Stomach smooth muscle (tissue), 2 donors: ENCODE data around the gene CD80.

Experiments
- H3K27ac ChIP-seq: one replicate; pipeline ENCODE4 v1.7.0; 2013; ENCODE audit warnings: mild to moderate bottlenecking, low read length, inconsistent platforms
- H3K27me3 ChIP-seq, 2 donors: one replicate each; pipeline ENCODE4 v1.7.0; 2013; ENCODE audit warnings: low read length in 2 of 2; ENCODE audit not compliant: insufficient read depth in 2 of 2, control insufficient read depth in 1 of 2
- H3K36me3 ChIP-seq, 2 donors: one replicate each; pipeline ENCODE4 v1.7.0; 2013; ENCODE audit warnings: low read length in 2 of 2; ENCODE audit not compliant: control insufficient read depth in 2 of 2, insufficient read depth in 2 of 2
- H3K4me1 ChIP-seq: one replicate; pipeline ENCODE4 v1.7.0; 2013; ENCODE audit warnings: low read length; ENCODE audit not compliant: control insufficient read depth, insufficient read depth
- H3K4me3 ChIP-seq, 2 donors: one replicate each; pipeline ENCODE4 v1.7.0; 2013; ENCODE audit warnings: low read length in 2 of 2
- H3K9ac ChIP-seq, 2 donors: one replicate each; pipeline ENCODE4 v1.7.0; 2013; ENCODE audit warnings: low read length in 2 of 2, mild to moderate bottlenecking in 1 of 2
- H3K9me3 ChIP-seq, 2 donors: one replicate each; pipeline ENCODE4 v1.7.0; 2013; ENCODE audit warnings: low read length in 2 of 2; ENCODE audit not compliant: control insufficient read depth in 2 of 2
- donor health status: healthy.
- donor health status: Pancreatic carcinoma.

CD80 gene

DNA sequence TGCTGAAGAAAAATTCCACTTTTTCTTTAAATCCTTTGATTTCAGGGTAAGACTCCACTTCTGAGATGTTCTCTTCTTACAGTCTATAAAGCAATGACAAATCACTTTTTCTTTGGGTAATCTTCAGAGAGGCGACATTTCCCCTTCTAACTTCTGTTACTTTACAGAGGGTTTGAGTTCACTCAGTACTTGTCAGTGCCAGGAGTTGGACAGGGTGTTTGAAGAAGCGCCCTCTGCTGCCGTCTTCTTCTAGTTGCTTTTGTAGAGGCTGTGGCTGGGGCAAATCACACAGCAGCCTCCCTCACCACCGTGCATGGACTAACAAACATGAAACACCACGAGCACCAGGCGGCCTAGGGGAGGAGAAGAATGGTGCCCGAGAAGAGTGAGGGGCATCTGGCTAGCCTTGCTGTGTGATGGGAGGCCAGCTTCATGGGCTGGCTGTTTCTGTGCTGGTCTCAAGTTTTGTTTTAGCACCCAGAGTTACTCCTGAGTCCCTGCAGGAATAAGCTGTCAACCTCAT lies at the start of gene CD80:
CD80 (minus strand) TSS at position 174 of the 523 bp plus-strand sequence. CDS start 1,886 bp downstream, outside the sequence.
- Histone ChIP-seq H3K4me1 (no peaks in the 10 kb centered on the region), H3K4me3 (no peak within 1 kb of the TSS), H3K36me3 (no peaks in the 10 kb centered on the region), H3K27ac (no peak within 1 kb of the TSS), H3K9me3 (no peaks in the 10 kb centered on the region), H3K9ac (no peak within 1 kb of the TSS), H3K27me3 (no peaks in the 10 kb centered on the region)

DNA sequence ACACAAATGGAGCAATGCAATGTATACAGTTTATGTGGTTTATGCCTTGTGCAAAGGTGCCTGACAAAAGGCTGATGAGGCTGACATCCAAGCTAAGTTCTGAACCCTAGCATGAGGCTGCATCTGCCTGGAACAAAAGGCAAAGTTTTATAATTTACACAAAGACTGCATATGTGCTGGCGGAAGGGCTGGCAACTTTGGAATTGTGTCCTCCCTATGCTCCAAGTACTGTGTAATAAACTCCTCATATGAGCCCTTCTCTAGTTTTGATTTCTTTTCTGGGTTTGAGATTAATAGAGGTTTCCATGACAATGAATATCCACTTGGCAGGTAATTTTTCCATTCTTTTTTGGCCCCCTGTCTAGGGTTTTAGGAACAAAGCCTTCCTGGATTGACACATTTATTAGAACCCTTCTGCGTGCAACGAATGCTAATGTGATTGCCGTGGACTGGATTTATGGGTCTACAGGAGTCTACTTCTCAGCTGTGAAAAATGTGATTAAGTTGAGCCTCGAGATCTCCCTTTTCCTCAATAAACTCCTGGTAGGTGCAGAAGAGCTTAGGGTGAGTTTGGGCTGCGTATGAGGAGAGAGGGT lies 49.1 kb upstream of the CD80 start:
- Histone ChIP-seq H3K27ac (no peak overlapping the region), H3K4me1 (no peaks in the 10 kb centered on the region), H3K9ac (no peak overlapping the region), H3K36me3 (no peaks in the 10 kb centered on the region), H3K27me3 (no peaks in the 10 kb centered on the region), H3K4me3 (no peak overlapping the region), H3K9me3 (no peaks in the 10 kb centered on the region)

GRCh38 chr3:119604878-119605277 lies 45.5 kb upstream of the CD80 start:
- Histone ChIP-seq H3K27me3 (no peaks in the 10 kb centered on the region), H3K4me1 (no peaks in the 10 kb centered on the region), H3K9ac (no peak overlapping the region), H3K9me3 (no peaks in the 10 kb centered on the region), H3K4me3 (no peak overlapping the region), H3K27ac (no peak overlapping the region), H3K36me3 (no peaks in the 10 kb centered on the region)

DNA sequence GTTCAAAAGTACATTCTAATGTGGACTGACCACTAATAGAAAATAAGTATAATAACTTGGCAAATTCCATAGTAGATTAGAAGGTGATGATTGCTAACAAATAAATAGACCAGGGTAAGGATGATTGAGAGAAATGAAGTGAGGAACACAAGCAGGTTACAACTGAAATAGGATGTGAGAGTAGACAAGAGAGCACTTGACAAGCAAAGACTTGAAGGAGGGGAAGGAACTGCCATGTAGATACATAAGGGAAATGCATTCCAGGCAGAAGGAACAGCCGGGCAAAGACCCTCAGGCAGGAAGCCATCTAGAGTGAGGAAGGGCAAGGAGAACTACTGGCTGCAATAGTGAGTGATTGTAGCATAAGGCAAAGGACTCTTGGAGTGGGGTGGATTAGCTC lies 43.3 kb upstream of the CD80 start:
- Histone ChIP-seq H3K9ac (no peak overlapping the region), H3K4me3 (no peak overlapping the region), H3K9me3 (no peaks in the 10 kb centered on the region), H3K36me3 (no peaks in the 10 kb centered on the region), H3K4me1 (no peaks in the 10 kb centered on the region), H3K27me3 (no peaks in the 10 kb centered on the region), H3K27ac (no peak overlapping the region)

- Histone ChIP-seq H3K27ac (no peak overlapping the region), H3K36me3 (no peaks in the 10 kb centered on the region), H3K27me3 (no peaks in the 10 kb centered on the region), H3K9me3 (no peaks in the 10 kb centered on the region), H3K4me1 (no peaks in the 10 kb centered on the region), H3K4me3 (no peak overlapping the region), H3K9ac (no peak overlapping the region)
Measured at GRCh38 chr3:119601154-119601553, 41.7 kb upstream of the CD80 start.

DNA sequence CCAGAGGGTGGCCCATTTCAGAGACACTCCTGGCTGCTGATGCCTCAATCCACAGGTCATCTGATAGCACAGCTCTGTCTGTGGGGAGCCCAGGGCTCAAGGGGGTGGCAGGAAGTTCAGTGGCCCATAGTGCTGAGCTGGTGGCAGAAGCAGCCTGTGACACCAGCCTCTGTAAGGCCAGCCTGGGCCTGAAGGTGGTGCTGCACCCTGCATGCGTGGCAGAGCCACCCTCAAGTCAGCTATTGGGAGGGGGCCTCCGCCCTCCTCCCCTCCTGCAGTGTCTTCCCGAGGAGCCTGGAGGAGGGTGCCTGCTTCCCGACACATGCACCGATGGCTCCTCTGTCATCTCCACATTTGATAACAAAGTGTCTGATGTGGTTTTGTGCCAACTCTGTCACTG lies 41.3 kb upstream of the CD80 start:
- no peak overlapping the region for H3K4me3 ChIP-seq
- no peak overlapping the region for H3K27ac ChIP-seq
- peaks cover 1% of the 10 kb centered on the region for H3K4me1 ChIP-seq
- H3K36me3 ChIP-seq = no peaks in the 10 kb centered on the region
- H3K9ac ChIP-seq = no peak overlapping the region
- H3K27me3 ChIP-seq = no peaks in the 10 kb centered on the region
- no peaks in the 10 kb centered on the region for H3K9me3 ChIP-seq

DNA sequence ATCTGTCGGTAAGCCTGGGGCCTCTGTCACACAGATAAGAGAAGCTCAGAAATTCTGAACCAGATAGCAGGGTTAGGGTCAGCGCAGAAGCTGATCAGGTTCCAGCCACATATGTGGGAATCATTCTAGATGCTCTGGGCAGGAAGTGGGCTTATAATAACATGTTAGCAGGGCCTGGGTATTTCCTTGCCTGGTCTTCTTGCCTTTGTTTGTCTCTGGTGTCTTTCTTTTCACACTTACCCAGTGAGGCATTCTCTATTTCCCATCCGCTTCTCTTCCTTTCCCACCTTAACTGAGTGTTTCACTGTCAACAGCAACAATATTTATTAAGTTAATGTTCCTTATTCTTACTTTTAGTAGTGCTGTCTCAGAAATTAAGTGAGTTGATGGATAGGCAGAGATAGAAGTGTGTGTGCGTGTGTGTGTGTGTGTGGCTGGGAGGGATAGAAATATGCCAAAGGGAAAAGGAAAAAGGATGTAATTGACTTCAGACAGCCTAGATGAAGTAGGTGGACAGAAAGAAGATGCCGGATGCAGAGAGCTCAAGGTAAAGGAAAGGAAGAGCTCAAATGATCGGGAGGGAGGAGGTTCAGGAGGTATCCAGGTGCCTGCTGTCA lies 40.3 kb upstream of the CD80 start:
- H3K27ac ChIP-seq = no peak overlapping the region
- H3K4me1 ChIP-seq = peaks cover 5% of the 10 kb centered on the region
- H3K9ac ChIP-seq = no peak overlapping the region
- no peaks in the 10 kb centered on the region for H3K9me3 ChIP-seq
- no peak overlapping the region for H3K4me3 ChIP-seq
- H3K27me3 ChIP-seq = no peaks in the 10 kb centered on the region
- H3K36me3 ChIP-seq = no peaks in the 10 kb centered on the region

GRCh38 chr3:119598410-119599098 lies 39.1 kb upstream of the CD80 start:
- Histone ChIP-seq H3K9me3 (no peaks in the 10 kb centered on the region), H3K4me1 (peaks cover 5% of the 10 kb centered on the region), H3K9ac (no peak overlapping the region), H3K4me3 (no peak overlapping the region), H3K27ac (no peak overlapping the region), H3K36me3 (no peaks in the 10 kb centered on the region), H3K27me3 (no peaks in the 10 kb centered on the region)

- no peaks in the 10 kb centered on the region for H3K36me3 ChIP-seq
- peaks cover 5% of the 10 kb centered on the region for H3K4me1 ChIP-seq
- H3K27ac ChIP-seq = no peak within 1 kb of the TSS
- H3K27me3 ChIP-seq = no peaks in the 10 kb centered on the region
- no peak within 1 kb of the TSS for H3K4me3 ChIP-seq
- H3K9me3 ChIP-seq = no peaks in the 10 kb centered on the region
- H3K9ac ChIP-seq = no peak within 1 kb of the TSS
Measured at GRCh38 chr3:119597548-119598288, 38.3 kb upstream of the CD80 start, which contains the start of gene PLA1A. PLA1A (plus strand) TSS chr3:119597885; CDS start chr3:119597914, 29 bp downstream.

- Histone ChIP-seq H3K27ac (no peak overlapping the region), H3K4me3 (no peak overlapping the region)
Measured at GRCh38 chr3:119596398-119596797, 37.0 kb upstream of the CD80 start.

More at GRCh38 chr3:119596398-119596797, 37.0 kb upstream of the CD80 start:
- H3K36me3 ChIP-seq = no peaks in the 10 kb centered on the region
- peaks cover 5% of the 10 kb centered on the region for H3K4me1 ChIP-seq
- no peaks in the 10 kb centered on the region for H3K27me3 ChIP-seq
- H3K9ac ChIP-seq = no peak overlapping the region
- no peaks in the 10 kb centered on the region for H3K9me3 ChIP-seq
